Measurements from ENCODE around the gene TCF25. TPM values are rescaled to one million over a fixed set of nuclear protein-coding genes. Genes with fewer than 3 reads are reported as not detected.

The TCF25 gene
- total and polyA plus RNA-seq, 2 experiments from 2014 or later: 95.4 to 143 TPM

GRCh38 chr16:89869911-89870310, 3.5 kb upstream of the TCF25 start:
- H3K36me3 ChIP-seq (ENCODE audit: insufficient read depth): 0 out of 2 replicates have a peak, but pooled peaks cover 2% of the 10 kb centered on the region
- Mint-ChIP-seq H3K9me3 (peaks cover 15% of the 10 kb centered on the region), H3K4me3 (no peak overlapping the region)

More at GRCh38 chr16:89869911-89870310, 3.5 kb upstream of the TCF25 start:
- ATAC-seq: no peak
- Histone ChIP-seq H3K9me2 (ENCODE audit: insufficient read depth) (no peaks in the 10 kb centered on the region), H4K20me1 (replicated peaks; ENCODE audit: insufficient read depth) (peaks cover 4% of the 10 kb centered on the region), H3K27me3 (ENCODE audit: insufficient read depth) (peaks cover 5% of the 10 kb centered on the region; the same call in 1 of the 2 replicates), H3K4me1 (ENCODE audit: insufficient read depth) (no peaks in the 10 kb centered on the region), H3K4me2 (no peak overlapping the region), H3K4me3 (no peak overlapping the region), H2AFZ (no peak overlapping the region), H3F3A (replicated peaks; ENCODE audit: low read depth) (peaks cover 19% of the 10 kb centered on the region), H3K27ac (ENCODE audit: low read depth) (no peak overlapping the region), H3K79me2 (replicated peaks; ENCODE audit: insufficient read depth) (peaks cover 6% of the 10 kb centered on the region)
- TF ChIP-seq EZH2phosphoT487 (IDR thresholded peaks at IDR 0.05; ENCODE audit: unreplicated experiment): no peak
- no peak for TF ChIP-seq REST (IDR thresholded peaks at IDR 0.05; ENCODE audit: unreplicated experiment)
- TF ChIP-seq JUNB (IDR thresholded peaks at IDR 0.05; ENCODE audit: unreplicated experiment): no peak
- TF ChIP-seq ZNF114 (CRISPR knock-in tag; IDR thresholded peaks at IDR 0.05): no peak
- no peak for TF ChIP-seq CTCF (conservative IDR thresholded peaks at IDR 0.05; ENCODE audit: low read depth in 2 of 2)
- no peak for TF ChIP-seq ETS1 (IDR thresholded peaks at IDR 0.05)
- TF ChIP-seq ZNF462 (CRISPR knock-in tag; IDR thresholded peaks at IDR 0.05): no peak
- TF ChIP-seq CREB1 (CRISPR knock-in tag; IDR thresholded peaks at IDR 0.05; ENCODE audit: low read depth): no peak
- no peak for TF ChIP-seq STAT1 (IDR thresholded peaks at IDR 0.05; ENCODE audit: unreplicated experiment)
- no peak for TF ChIP-seq NANOG (IDR thresholded peaks at IDR 0.05; ENCODE audit: borderline replicate concordance)
- no peak for TF ChIP-seq POLR2AphosphoS5 (IDR thresholded peaks at IDR 0.05; ENCODE audit: low read depth)
- TF ChIP-seq EZH2 (IDR thresholded peaks at IDR 0.05; ENCODE audit: low read depth, unreplicated experiment): no peak
- TF ChIP-seq ZNF331 (CRISPR knock-in tag; IDR thresholded peaks at IDR 0.05; ENCODE audit: low read depth): no peak
- H3K27me3 Mint-ChIP-seq (ENCODE audit: insufficient read depth, low read depth, poor library complexity): peaks cover 20% of the 10 kb centered on the region
- no peak for DNase-seq (ENCODE audit: low spot score)
- peaks cover 27% of the 10 kb centered on the region for H3K36me3 Mint-ChIP-seq (ENCODE audit: low read depth)
- H3K4me1 Mint-ChIP-seq: no peaks in the 10 kb centered on the region
- H3K27ac Mint-ChIP-seq: no peak overlapping the region

All from GM23338 (cell line).